Prostate gland (tissue), 2 donors: ENCODE measurements around the gene EFEMP2. TPM values are rescaled to one million over a fixed set of nuclear protein-coding genes. Genes with fewer than 3 reads are reported as not detected.
A peak's percentile ranks its signal among the peaks of the same experiment; 100 is the strongest.

Source experiments
- DNase-seq: peaks from one replicate; pipeline ENCODE4 v3.0.0-alpha.2; 2019; ENCODE audit warnings: low spot score
- H3K27ac ChIP-seq, 2 donors: fragments of 200-600 bp; sonication (generic); 2 replicates each; pipeline ENCODE4 v1.5.1; 2017 to 2019
- H3K27me3 ChIP-seq: fragments of 200-600 bp; sonication (generic); replicated peaks from 2 replicates; pipeline ENCODE4 v1.5.1; 2019; ENCODE audit not compliant: insufficient read depth
- H3K36me3 ChIP-seq, 2 donors: fragments of 200-600 bp; sonication (generic); 1 replicate in 1 of 2; 2 replicates in 1 of 2; pipeline versions ENCODE4 v1.5.1 to v1.8.1; 2017 to 2019
- H3K4me1 ChIP-seq: fragments of 200-600 bp; sonication (generic); replicated peaks from 2 replicates; pipeline ENCODE4 v1.5.1; 2019
- H3K4me3 ChIP-seq, 2 donors: fragments of 200-600 bp; sonication (generic); 2 replicates each; pipeline ENCODE4 v1.5.1; 2017 to 2019
- H3K9me3 ChIP-seq: fragments of 200-600 bp; sonication (generic); 2 replicates; pipeline ENCODE4 v1.5.1; 2017
- POLR2A ChIP-seq: fragments of 450-650 bp; IDR thresholded peaks from one replicate; pipeline ENCODE4 v1.6.1; 2016; ENCODE audit warnings: antibody characterized with exemption, mild to moderate bottlenecking
- POLR2AphosphoS5 ChIP-seq: sonication (generic); formaldehyde crosslinking; IDR thresholded peaks from one replicate; pipeline ENCODE4 v1.6.1; 2017; ENCODE audit warnings: antibody characterized with exemption
- WGBS: methylation state at CpG from one replicate; pipeline ENCODE4 v1.1.5; 2018; 5-methylcytosine and 5-hydroxymethylcytosine counted together
- intact Hi-C: fragments of 100-400 bp; cut with DNase I; formaldehyde crosslinking; loops from one replicate; pipeline ENCODE4 v1.14.2; 2022
- total RNA-seq, 2 donors: library from RNA; depleted of rRNA; stranded (reverse); fragments of >200 nt; gene quantifications; one replicate each; pipeline ENCODE4 v1.1.0, GENCODE V29; 2016
- TF ChIP-seq, protein P1 (sequence below), 4 experiments: fragments of 200-600 bp in 2 of 4; fragments of 450-650 bp in 2 of 4; sonication (generic) in 2 of 4; IDR thresholded peaks; 1 replicate in 3 of 4; 2 replicates in 1 of 4; pipeline ENCODE4 v1.5.1; 2016 to 2019; ENCODE audit warnings: antibody characterized with exemption in 4 of 4, mild to moderate bottlenecking in 2 of 4, moderate library complexity in 2 of 4

Gene EFEMP2
- total RNA-seq, 2 donors from 2014 or later = 40.0 to 84.5 TPM

GRCh38 chr11:65880027-65880426, 7.4 kb upstream of the EFEMP2 start:
- 70% methylated on average over 7 of the region's 7 CpGs for WGBS

GRCh38 chr11:65879617-65880016, 7.0 kb upstream of the EFEMP2 start, which contains the start of gene CTSW:
Gene CTSW (plus strand): TSS chr11:65879837. CDS start chr11:65879855, 18 bp downstream.
- no peaks in the 10 kb centered on the region for H3K27me3 ChIP-seq
- intact Hi-C loops = no loop called here
- H3K9me3 ChIP-seq = no peaks in the 10 kb centered on the region
- no peak within 1 kb of the TSS for H3K27ac ChIP-seq
- no peaks in the 10 kb centered on the region for H3K4me1 ChIP-seq
- no peak within 1 kb of the TSS for H3K4me3 ChIP-seq
- 40% methylated on average over 7 of the region's 7 CpGs for WGBS
- TF ChIP-seq POLR2AphosphoS5 (no peak), POLR2A (no peak)
- TF ChIP-seq, protein P1, sequence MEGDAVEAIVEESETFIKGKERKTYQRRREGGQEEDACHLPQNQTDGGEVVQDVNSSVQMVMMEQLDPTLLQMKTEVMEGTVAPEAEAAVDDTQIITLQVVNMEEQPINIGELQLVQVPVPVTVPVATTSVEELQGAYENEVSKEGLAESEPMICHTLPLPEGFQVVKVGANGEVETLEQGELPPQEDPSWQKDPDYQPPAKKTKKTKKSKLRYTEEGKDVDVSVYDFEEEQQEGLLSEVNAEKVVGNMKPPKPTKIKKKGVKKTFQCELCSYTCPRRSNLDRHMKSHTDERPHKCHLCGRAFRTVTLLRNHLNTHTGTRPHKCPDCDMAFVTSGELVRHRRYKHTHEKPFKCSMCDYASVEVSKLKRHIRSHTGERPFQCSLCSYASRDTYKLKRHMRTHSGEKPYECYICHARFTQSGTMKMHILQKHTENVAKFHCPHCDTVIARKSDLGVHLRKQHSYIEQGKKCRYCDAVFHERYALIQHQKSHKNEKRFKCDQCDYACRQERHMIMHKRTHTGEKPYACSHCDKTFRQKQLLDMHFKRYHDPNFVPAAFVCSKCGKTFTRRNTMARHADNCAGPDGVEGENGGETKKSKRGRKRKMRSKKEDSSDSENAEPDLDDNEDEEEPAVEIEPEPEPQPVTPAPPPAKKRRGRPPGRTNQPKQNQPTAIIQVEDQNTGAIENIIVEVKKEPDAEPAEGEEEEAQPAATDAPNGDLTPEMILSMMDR (IDR thresholded peaks at IDR 0.05) = no peak
- H3K36me3 ChIP-seq = no peaks in the 10 kb centered on the region
- DNase-seq = no peak

More at GRCh38 chr11:65880027-65880426, 7.4 kb upstream of the EFEMP2 start:
- H3K9me3 ChIP-seq = no peaks in the 10 kb centered on the region
- no peaks in the 10 kb centered on the region for H3K36me3 ChIP-seq
- H3K27ac ChIP-seq = no peak overlapping the region
- no peaks in the 10 kb centered on the region for H3K27me3 ChIP-seq
- intact Hi-C loops = no loop called here
- DNase-seq = no peak
- H3K4me3 ChIP-seq = no peak overlapping the region
- H3K4me1 ChIP-seq = no peaks in the 10 kb centered on the region
- TF ChIP-seq POLR2AphosphoS5 = no peak
- no peak for TF ChIP-seq POLR2A
- TF ChIP-seq, protein P1 (IDR thresholded peaks at IDR 0.05) = no peak

DNA sequence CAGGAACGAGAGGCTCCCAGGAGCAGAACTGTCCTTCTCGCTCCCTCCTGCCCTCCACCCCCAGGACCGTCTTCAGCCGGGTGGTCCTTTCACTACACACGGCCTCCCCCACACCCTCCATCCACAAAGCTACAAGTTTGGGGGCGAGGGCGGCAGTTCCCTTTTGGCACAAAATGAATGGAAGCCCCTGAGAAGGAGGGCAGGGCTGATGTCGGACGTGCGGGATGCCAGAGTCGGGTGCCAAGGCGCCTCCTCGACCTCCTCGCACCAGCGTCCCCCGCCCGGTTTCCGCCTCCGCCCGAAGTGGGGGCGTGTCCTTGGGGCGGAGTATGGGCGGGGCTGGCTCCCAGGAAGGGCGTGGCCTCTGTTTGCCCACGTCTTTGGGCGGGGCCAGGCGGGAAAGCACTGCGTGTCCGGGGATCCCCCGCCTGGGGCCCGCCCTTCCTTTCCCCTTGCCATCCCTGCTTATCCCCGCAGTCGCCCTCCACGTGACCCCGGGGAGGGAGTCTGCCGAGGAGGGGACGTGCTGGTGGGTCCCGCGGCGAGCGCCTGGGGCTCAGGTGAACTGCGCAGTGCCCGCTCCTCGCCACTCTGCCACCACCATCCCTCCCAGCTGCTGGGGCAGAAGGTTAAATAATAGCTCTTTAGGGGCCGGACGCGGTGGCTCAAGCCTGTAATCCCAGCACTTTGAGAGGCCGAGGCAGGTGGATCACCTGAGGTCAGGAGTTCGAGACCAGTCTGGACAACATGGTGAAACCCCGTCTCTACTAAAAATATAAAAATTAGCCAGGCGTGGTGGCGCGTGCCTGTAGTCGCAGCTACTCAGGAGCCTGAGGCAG, 937 bp upstream of the EFEMP2 start:
- H3K9me3 ChIP-seq = no peaks in the 10 kb centered on the region
- WGBS = 7% methylated on average over 54 of the region's 54 CpGs
- no peaks in the 10 kb centered on the region for H3K36me3 ChIP-seq
- peak overlapping the region; percentile 87 to 92 for H3K27ac ChIP-seq
- DNase-seq = peak; percentile 94
- TF ChIP-seq POLR2A = peak; percentile 93
- TF ChIP-seq, protein P1 (IDR thresholded peaks at IDR 0.05) = peak in 1 of 4 experiments; percentile 24
- peak; percentile 98 for TF ChIP-seq POLR2AphosphoS5
- intact Hi-C loops = loop anchor here (2.0 kb wide), 1 partner anchor 15 kb away; the partner anchor contains the start of gene CFL1
- H3K27me3 ChIP-seq = no peaks in the 10 kb centered on the region
- H3K4me3 ChIP-seq = peak overlapping the region; percentile 50 to 52
- H3K4me1 ChIP-seq = peaks cover 3% of the 10 kb centered on the region

DNA sequence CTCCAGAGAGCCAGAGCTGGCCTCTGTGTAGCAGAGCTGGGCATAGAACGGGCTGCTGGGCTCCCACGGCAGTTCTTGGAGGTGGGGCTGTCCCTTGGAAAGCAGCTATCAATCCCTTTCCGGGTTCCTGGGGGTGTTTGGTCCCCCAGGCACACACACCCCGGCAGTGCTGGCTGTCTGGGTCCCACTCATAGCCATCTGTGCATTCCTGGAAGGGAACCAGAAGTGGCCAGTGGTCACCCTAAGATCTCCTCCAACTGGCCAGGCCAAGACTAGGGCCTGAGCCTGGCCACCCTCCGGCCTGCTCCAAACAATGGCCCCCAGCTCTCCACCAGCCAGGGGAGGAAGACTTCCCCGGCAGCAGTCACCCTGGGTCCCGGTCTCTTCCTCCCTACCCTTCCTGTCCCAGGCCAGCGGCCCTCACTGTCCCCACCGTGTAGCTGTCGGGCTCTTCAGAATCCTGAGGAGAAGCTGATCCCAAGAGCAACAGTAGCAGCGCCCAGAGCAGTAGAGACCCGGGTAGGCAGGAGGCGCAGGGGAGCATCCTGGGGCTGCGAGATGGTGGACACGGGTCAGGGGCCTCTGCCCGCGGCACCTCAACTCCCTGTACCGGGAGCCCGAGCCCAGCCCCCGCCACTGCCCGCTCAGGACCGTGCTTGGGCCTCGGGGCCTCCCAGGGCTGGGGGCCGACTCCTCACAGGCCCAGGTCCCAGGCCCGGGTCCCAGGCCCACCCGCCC, 620 bp downstream of the EFEMP2 start:
- 23% methylated on average over 7 of the region's 26 CpGs for WGBS
- no peak for TF ChIP-seq POLR2A
- TF ChIP-seq, protein P1 (IDR thresholded peaks at IDR 0.05) = no peak
- no peak for TF ChIP-seq POLR2AphosphoS5
- H3K36me3 ChIP-seq = no peaks in the 10 kb centered on the region
- DNase-seq = no peak
- peak overlapping the region; percentile 87 to 92 for H3K27ac ChIP-seq
- peak overlapping the region; percentile 50 to 52 for H3K4me3 ChIP-seq
- peaks cover 3% of the 10 kb centered on the region for H3K4me1 ChIP-seq
- H3K27me3 ChIP-seq = no peaks in the 10 kb centered on the region
- no peaks in the 10 kb centered on the region for H3K9me3 ChIP-seq
- intact Hi-C loops = loop anchor here (2.0 kb wide), 1 partner anchor 13 kb away; the partner anchor contains the start of gene CFL1
